A549 (cell line): ENCODE results near the gene SYT3.

Experiments
- KDM5A ChIP-seq: fragments of 200-600 bp; sonication (generic); IDR thresholded peaks from 2 replicates; pipeline ENCODE4 v1.6.1; 2016; ENCODE audit warnings: antibody characterized with exemption, mild to moderate bottlenecking
- PHF8 ChIP-seq: fragments of 200-600 bp; sonication (generic); IDR thresholded peaks from 2 replicates; pipeline ENCODE4 v1.6.1; 2016; ENCODE audit warnings: low read depth, mild to moderate bottlenecking, antibody characterized with exemption, moderate library complexity, borderline replicate concordance
- POLR2A ChIP-seq: IDR thresholded peaks from 2 replicates; pipeline ENCODE4 v1.6.1; 2012; ENCODE audit warnings: mild to moderate bottlenecking, low read length
- RARB ChIP-seq: fragments of 250-450 bp; sonication (Bioruptor Pico); IDR thresholded peaks from 2 replicates; pipeline ENCODE4 v1.8.0; 2021; ENCODE audit warnings: mild to moderate bottlenecking, moderate library complexity
- RFX5 ChIP-seq: fragments of 450-650 bp; IDR thresholded peaks from 2 replicates; pipeline ENCODE4 v1.7.1; 2014; ENCODE audit warnings: antibody characterized with exemption, mild to moderate bottlenecking, moderate library complexity
- TF ChIP-seq, protein P1 (sequence below): fragments of 200-600 bp; sonication (generic); IDR thresholded peaks from 2 replicates; pipeline ENCODE4 v1.6.1; 2016; ENCODE audit warnings: antibody characterized with exemption, mild to moderate bottlenecking, moderate library complexity
- TF ChIP-seq, protein P2 (sequence below): fragments of 450-650 bp; IDR thresholded peaks from 2 replicates; pipeline ENCODE4 v1.6.1; 2014; ENCODE audit warnings: antibody characterized with exemption
- TF ChIP-seq, protein P3 (sequence below): fragments of 150-350 bp; IDR thresholded peaks from 2 replicates; pipeline ENCODE4 v1.6.1; 2014; ENCODE audit warnings: low read depth, mild to moderate bottlenecking, low read length
- TF ChIP-seq, protein P4 (sequence below): IDR thresholded peaks from 2 replicates; pipeline ENCODE4 v1.6.1; 2012

DNA sequence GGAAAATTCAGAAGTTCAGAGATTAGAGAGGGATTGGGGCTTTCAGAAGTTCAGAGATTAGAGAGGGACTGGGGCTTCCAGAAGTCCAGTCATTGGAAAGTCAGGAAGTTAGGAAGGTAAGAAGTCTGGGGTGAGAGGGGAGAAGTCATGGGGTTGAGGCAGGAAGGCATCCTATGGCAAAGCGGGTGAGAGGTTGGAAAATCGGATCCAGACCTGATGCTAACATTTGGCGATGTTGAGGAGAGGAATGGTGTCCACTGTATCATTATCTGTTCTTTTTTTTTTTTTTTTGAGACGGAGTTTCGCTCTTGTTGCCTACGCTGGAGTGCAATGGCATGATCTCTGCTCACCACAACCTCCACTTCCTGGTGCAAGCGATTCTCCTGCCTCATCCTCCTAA is 11.1 kb downstream of the SYT3 start:
- TF ChIP-seq, protein P1, sequence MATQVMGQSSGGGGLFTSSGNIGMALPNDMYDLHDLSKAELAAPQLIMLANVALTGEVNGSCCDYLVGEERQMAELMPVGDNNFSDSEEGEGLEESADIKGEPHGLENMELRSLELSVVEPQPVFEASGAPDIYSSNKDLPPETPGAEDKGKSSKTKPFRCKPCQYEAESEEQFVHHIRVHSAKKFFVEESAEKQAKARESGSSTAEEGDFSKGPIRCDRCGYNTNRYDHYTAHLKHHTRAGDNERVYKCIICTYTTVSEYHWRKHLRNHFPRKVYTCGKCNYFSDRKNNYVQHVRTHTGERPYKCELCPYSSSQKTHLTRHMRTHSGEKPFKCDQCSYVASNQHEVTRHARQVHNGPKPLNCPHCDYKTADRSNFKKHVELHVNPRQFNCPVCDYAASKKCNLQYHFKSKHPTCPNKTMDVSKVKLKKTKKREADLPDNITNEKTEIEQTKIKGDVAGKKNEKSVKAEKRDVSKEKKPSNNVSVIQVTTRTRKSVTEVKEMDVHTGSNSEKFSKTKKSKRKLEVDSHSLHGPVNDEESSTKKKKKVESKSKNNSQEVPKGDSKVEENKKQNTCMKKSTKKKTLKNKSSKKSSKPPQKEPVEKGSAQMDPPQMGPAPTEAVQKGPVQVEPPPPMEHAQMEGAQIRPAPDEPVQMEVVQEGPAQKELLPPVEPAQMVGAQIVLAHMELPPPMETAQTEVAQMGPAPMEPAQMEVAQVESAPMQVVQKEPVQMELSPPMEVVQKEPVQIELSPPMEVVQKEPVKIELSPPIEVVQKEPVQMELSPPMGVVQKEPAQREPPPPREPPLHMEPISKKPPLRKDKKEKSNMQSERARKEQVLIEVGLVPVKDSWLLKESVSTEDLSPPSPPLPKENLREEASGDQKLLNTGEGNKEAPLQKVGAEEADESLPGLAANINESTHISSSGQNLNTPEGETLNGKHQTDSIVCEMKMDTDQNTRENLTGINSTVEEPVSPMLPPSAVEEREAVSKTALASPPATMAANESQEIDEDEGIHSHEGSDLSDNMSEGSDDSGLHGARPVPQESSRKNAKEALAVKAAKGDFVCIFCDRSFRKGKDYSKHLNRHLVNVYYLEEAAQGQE = no peak
- TF ChIP-seq, protein P2, sequence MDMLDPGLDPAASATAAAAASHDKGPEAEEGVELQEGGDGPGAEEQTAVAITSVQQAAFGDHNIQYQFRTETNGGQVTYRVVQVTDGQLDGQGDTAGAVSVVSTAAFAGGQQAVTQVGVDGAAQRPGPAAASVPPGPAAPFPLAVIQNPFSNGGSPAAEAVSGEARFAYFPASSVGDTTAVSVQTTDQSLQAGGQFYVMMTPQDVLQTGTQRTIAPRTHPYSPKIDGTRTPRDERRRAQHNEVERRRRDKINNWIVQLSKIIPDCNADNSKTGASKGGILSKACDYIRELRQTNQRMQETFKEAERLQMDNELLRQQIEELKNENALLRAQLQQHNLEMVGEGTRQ = no peak
- no peak for TF ChIP-seq KDM5A
- TF ChIP-seq, protein P3, sequence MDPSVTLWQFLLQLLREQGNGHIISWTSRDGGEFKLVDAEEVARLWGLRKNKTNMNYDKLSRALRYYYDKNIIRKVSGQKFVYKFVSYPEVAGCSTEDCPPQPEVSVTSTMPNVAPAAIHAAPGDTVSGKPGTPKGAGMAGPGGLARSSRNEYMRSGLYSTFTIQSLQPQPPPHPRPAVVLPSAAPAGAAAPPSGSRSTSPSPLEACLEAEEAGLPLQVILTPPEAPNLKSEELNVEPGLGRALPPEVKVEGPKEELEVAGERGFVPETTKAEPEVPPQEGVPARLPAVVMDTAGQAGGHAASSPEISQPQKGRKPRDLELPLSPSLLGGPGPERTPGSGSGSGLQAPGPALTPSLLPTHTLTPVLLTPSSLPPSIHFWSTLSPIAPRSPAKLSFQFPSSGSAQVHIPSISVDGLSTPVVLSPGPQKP = no peak
- no peak for TF ChIP-seq RARB
- no peak for TF ChIP-seq RFX5
- TF ChIP-seq, protein P4, sequence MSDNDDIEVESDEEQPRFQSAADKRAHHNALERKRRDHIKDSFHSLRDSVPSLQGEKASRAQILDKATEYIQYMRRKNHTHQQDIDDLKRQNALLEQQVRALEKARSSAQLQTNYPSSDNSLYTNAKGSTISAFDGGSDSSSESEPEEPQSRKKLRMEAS = no peak
- no peak for TF ChIP-seq POLR2A
- TF ChIP-seq PHF8 = no peak
